Measurements from ENCODE around the gene RGS9.
A peak's percentile ranks its signal among the peaks of the same experiment; 100 is the strongest.
"Not testable (repeated sequence)": the region's sequence is repeated elsewhere in the genome, so short reads cannot be mapped to it uniquely, and the experiment has no call there.

The RGS9 gene

DNA sequence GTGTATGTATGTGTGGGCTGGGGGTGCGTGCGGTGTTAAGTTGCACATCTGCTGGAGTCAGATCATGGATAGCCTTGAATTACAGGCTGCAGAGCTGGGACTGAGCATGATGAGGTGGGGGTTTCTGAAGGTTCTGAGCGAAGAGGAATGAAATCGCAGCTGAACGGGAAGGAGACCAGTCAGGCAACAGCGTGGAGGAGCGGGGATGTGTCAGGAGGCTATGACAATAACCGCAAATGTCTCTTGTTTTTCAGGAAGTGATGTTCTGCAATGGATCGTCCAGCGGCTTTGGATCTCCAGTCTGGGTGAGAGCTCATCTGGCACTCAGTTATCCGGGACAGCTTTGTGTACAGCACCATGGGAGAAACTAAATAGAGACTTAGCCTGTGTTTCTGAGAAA lies 20.9 kb downstream of the RGS9 start:
- no peak for DNase-seq

DNA sequence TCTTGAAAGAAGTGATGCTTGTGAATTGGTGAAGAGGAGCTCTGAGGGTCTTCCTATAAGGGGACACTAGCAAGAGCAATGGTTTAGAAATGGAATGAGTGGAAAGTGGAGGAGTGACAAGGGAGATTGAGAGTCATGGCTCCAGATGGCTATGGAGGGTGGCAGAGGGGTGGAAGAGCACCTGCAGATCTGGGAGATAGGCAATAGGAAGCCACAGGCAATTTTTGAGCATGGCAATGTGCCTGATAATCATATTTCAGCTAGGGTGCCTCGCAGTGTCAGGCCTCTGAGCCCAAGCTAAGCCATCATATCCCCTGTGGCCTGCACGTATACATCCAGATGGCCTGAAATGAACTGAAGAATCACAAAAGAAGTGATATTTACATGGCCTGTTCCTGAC lies 21.5 kb downstream of the RGS9 start:
- no peak for DNase-seq

DNA sequence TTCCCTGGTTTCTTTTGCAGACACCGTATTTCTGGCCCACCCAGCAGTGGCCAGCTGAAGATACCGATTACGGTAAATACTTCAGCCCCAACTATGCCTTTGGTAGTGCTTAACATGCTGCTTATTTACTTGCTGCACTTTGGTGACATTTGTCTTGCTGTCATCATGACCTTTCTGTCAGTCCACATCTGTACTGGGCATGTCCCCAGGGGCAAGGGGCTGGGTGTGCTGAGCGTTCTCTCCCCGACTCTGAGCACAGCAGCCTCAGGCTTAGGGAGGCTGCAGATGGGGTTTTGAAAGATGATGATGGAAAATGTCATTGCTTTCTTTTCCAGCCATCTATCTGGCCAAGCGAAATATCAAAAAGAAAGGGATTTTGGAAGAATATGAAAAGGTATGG lies 23.3 kb downstream of the RGS9 start:
- no peak for DNase-seq

- DNase-seq: peak; percentile 39 to 43
These were observed 26.9 kb downstream of the RGS9 start for GRCh38 chr17:65163990-65164495.

DNA sequence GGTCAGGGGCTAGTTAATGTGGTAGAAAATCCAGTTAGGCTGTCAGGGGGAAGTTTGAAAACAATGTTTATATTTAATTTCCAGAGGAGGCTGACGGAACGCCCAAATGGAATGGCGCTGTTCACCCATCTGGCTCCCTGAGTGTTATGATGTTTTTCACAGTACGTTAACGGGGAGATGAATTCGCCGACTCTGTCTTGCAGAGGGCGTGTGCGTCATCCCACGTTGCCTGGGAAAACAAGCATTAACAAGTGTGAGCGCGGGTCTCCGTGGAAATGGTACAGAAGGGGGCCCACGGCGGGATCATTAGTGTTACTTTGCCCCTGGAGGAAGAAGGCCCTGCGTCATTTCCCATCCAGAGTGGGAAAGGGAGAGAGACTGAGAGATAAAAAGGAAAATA lies 29.6 kb downstream of the RGS9 start:
- no peak for DNase-seq

- DNase-seq: no peak
These were observed 30.4 kb downstream of the RGS9 start for GRCh38 chr17:65167566-65167965.

DNA sequence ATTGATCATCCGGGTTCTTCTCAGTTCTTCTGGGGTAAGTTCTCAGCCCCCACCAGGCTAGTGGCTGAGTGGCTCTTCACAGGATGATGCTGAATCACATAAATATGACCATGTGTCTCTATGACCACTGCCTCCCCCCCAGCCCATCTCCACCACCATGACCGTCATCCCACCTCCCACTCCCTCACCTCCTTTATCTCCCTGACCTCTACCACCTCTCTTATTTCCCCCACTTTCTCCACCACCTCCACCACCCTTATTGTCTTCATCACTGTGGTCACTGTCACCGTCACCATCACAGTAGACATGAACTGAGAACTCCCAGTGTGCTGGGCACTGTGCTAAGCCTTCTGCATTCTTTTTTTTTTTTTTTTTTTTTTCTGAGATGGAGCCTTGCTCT lies 32.5 kb downstream of the RGS9 start:
- DNase-seq: no peak

DNA sequence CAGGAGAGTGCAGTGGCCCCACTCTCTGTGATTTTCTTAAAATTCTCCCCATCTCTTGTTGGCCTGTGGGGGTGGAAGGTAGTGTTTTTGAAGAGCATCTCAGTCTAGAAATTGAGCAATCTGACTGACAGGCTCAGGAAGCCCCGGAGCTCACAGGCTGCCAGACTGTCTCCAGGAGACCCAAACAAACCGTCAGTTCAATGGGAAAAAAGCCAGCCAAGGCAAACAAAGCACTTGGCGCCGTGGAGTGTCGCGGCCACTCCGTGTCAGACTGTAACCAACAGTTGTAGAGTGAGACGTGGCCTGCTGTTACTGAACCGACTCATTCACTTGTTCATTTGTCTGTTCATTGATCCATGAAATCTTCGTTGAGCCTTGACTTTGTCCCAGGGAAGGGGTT lies 33.7 kb downstream of the RGS9 start:
- DNase-seq: no peak

- no peak for DNase-seq
These were observed 34.6 kb downstream of the RGS9 start for GRCh38 chr17:65171752-65172151.

DNA sequence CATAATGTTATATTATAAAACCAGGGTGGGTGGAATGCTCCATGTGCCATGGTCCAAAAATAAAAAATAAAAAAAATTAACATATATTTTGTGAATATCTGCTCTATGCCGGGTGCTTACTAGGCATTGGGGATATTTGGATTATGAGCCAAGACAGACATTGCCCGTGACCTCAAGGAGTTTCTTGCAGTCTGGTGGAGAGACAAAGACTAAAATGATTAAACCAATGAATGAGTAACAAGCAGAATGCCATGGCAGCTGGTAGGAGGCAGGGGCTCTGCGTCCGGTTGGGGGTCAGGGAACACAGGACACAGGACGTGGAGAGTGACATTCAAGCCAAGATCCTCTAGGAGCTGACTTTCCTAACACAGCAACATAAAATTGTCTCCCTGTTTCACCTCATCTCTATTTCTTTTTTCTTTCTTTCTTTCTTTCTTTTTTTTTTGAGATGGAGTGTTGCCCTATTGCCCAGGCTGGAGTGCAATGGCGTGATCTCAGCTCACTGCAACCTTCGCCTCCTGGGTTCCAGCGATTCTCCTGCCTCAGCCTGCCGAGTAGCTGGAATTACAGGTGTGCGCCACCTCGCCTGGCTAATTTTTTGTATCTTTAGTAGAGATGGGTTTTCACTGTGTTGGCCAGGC lies 35.4 kb downstream of the RGS9 start:
- no peak for DNase-seq

- peak; percentile 77 to 86 for DNase-seq
These were observed 36.2 kb downstream of the RGS9 start for GRCh38 chr17:65173284-65173793.

GRCh38 chr17:65173976-65174683 lies 37.0 kb downstream of the RGS9 start:
- DNase-seq: no peak

DNA sequence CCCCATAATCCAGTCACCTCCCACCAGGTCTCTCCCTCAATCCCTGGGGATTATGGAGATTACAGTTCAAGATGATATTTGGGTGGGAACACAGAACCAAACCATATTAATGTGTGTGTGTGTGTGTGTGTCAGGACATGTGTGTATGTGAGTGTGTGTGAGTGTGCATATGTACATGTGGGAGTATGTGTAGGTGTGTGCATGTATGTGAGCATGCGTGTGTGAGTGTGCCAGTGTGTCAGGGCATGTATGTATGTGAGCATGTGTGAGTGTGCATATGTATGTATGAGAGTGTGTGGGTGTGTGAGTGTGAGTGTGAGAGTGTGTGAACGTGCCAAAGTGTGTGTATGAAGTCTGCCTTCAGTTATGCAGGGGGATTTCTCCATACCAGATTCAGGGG lies 37.8 kb downstream of the RGS9 start:
- no peak for DNase-seq

DNA sequence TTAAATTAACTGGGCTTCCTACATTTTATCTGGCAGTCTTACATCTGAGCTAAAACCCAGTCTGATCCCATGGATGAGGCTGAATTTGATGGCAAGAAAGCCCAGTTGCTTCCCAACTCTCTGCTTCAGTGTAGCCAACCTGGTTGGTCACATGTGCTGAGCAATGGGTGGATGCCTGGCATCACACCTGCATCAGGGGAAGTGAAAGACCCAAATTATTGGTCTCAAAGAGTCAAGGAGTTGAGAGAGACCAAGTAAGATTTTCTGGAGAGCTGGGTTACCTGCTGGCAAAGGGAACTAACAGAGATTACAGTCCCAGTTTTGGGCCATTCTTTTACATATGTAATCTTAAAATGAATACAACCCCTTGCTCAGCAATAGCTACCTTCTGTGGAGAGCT lies 38.8 kb downstream of the RGS9 start:
- DNase-seq: no peak

DNA sequence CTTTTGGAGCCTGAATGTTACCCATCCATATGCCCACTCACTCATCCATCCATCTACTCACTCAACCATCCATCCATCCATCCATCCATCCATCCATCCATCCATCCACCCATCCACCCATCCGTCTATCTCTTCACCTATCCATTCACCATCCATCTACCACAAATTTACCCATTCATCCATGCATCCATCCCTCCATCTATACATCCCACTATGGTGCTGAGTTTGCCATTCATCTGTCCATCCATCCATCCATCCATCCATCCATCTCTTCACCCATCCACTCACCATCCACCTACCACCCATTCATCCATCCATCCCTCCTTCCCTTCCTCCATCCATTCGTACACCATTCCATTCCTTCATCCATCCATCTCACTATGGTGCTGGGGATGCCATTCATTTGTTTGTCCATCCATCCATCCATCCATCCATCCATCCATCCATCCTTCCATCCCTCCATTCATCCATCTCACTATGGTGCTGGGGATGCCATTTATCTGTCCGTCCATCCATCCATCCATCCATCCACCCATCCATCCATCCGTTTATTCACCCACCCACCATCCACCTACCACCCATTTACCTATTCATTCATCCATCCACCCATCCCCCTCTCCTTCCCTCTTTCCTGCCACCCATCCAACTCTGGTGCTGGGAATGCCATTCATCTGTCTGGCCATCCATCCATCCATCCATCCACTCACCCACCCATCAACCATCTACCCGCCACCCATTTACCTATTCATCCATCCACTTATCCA lies 39.7 kb downstream of the RGS9 start:
- no peak for DNase-seq

GRCh38 chr17:65177901-65178300 lies 40.7 kb downstream of the RGS9 start:
- no peak for DNase-seq

- peak in 1 of 2 donors; percentile 14 for DNase-seq
These were observed 43.1 kb downstream of the RGS9 start for GRCh38 chr17:65180276-65180675.

DNA sequence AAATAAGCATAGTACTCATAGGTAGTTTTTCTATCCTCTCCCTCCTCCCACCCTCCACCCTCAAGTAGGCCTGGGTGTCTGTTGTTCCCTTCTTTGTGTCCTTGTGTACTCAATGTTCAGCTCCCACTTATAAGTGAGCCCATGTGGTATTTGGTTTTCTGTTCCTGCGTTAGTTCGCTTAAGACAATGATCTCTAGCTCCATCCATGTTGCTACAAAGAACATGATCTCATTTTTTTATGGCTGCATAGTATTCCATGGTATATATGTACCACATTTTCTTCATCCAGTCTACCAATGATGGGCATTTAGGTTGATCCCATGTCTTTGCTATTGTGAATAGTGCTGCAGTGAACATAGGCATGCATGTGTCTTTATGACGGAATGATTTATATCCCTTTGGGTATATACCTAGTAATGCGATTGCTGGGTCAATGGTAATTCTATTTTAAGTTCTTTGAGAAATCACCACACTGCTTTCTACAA lies 43.6 kb downstream of the RGS9 start:
- not testable (repeated sequence) for DNase-seq

- DNase-seq: peak in 1 of 2 donors; percentile 58
These were observed 44.3 kb downstream of the RGS9 start for GRCh38 chr17:65181237-65182061.

- no peak for DNase-seq
These were observed 45.1 kb downstream of the RGS9 start for GRCh38 chr17:65182233-65182632.

GRCh38 chr17:65183736-65184135 lies 46.6 kb downstream of the RGS9 start:
- no peak for DNase-seq

DNA sequence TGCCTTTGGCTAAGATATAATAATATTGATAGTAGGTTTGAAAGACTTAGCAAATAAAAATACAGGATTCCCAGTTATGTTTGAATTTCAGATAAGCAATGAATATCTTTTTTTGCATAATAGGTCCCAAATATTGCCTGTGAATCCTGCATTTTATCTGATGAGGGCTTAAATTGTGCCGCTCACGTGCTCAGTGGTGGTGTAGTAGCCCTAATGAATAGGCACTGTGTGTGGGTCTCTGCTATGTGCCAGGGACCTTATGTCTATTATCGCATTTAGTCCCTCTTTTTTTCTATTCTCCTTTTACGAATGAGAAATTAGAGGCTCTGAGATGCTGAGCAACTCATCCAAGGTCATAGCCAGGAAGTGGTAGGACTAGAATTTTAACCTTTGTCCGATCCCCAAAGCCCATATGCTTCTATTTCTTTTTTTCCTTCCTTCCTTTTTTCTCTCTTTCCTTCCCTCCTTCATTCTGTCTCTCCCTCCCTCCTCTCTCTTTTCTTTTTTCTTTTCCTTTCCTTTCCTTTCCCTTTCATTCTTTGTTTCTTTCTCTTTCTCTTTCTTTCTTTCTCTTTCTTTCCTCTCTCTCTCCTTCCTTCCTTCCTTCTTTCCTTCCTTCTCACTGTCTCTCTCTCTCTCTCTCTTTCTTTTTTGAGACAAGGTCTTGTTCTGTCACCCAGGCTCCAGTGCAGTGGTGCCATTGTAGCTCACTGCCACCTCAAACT lies 47.2 kb downstream of the RGS9 start:
- no peak for DNase-seq
